IMR-90 (cell line): Measurements from ENCODE around the gene TIPIN.

Experiments used
- CEBPB ChIP-seq: IDR thresholded peaks from 2 replicates; pipeline ENCODE4 v1.6.1; 2012; ENCODE audit warnings: low read depth, low read length, improper control_type of control experiment
- CHD1 ChIP-seq: IDR thresholded peaks from 2 replicates; pipeline ENCODE4 v1.6.1; 2012; ENCODE audit warnings: low read depth, low read length, improper control_type of control experiment
- MAFK ChIP-seq: IDR thresholded peaks from 2 replicates; pipeline ENCODE4 v1.6.1; 2012; ENCODE audit warnings: low read depth, low read length, improper control_type of control experiment
- MXI1 ChIP-seq: IDR thresholded peaks from 2 replicates; pipeline ENCODE4 v1.6.1; 2012; ENCODE audit warnings: low read depth, mild to moderate bottlenecking, low read length, moderate library complexity, borderline replicate concordance
- NFE2L2 ChIP-seq: fragments of 150-350 bp; IDR thresholded peaks from 2 replicates; pipeline ENCODE4 v1.6.1; 2016; ENCODE audit warnings: low read depth, mild to moderate bottlenecking, low read length
- POLR2A ChIP-seq: IDR thresholded peaks from 2 replicates; pipeline ENCODE4 v1.6.1; 2012; ENCODE audit warnings: mild to moderate bottlenecking, low read depth, low read length
- RCOR1 ChIP-seq: IDR thresholded peaks from 2 replicates; pipeline ENCODE4 v1.6.1; 2012; ENCODE audit warnings: mild to moderate bottlenecking, low read length, improper control_type of control experiment; ENCODE audit not compliant: insufficient replicate concordance
- RFX5 ChIP-seq: IDR thresholded peaks from 2 replicates; pipeline ENCODE4 v1.8.0; 2012; ENCODE audit warnings: low read depth, mild to moderate bottlenecking, low read length, moderate library complexity
- SMC3 ChIP-seq: fragments of 150-350 bp; IDR thresholded peaks from 2 replicates; pipeline ENCODE4 v1.6.1; 2016; ENCODE audit warnings: low read depth, mild to moderate bottlenecking, antibody characterized with exemption, low read length, moderate library complexity
- TF ChIP-seq, protein P1 (sequence below): conservative IDR thresholded peaks from 2 replicates; pipeline ENCODE4 v1.5.1; 2012; ENCODE audit warnings: mild to moderate bottlenecking, low read depth, low read length, improper control_type of control experiment
- TF ChIP-seq, protein P2 (sequence below): fragments of 150-350 bp; IDR thresholded peaks from 2 replicates; pipeline ENCODE4 v1.6.1; 2016; ENCODE audit warnings: low read depth, mild to moderate bottlenecking, low read length, moderate library complexity, borderline replicate concordance
- TF ChIP-seq, protein P3 (sequence below): fragments of 150-350 bp; IDR thresholded peaks from 2 replicates; pipeline ENCODE4 v1.6.1; 2017; ENCODE audit warnings: mild to moderate bottlenecking, antibody characterized with exemption, low read length, low read depth

DNA sequence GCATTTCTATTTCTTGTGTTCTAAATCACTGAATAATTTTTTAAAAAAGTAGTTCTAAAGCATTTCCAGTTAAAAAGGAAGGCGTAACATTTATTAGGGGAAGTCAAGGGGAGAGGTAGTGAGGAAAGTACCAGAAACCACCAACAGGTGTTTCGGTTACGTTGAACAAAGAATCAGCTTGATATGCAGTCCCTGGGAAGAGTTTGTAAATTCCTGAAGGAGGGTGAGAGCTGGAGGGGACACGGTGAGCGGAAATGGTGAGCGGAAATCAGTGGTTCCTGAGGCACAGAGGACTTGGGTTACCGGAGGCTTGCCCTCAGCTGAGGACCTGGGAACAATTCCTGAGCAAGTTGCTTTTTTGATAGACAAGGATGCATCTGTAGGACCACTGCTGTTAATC lies 48.0 kb upstream of the TIPIN start:
- TF ChIP-seq, protein P1, sequence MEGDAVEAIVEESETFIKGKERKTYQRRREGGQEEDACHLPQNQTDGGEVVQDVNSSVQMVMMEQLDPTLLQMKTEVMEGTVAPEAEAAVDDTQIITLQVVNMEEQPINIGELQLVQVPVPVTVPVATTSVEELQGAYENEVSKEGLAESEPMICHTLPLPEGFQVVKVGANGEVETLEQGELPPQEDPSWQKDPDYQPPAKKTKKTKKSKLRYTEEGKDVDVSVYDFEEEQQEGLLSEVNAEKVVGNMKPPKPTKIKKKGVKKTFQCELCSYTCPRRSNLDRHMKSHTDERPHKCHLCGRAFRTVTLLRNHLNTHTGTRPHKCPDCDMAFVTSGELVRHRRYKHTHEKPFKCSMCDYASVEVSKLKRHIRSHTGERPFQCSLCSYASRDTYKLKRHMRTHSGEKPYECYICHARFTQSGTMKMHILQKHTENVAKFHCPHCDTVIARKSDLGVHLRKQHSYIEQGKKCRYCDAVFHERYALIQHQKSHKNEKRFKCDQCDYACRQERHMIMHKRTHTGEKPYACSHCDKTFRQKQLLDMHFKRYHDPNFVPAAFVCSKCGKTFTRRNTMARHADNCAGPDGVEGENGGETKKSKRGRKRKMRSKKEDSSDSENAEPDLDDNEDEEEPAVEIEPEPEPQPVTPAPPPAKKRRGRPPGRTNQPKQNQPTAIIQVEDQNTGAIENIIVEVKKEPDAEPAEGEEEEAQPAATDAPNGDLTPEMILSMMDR: no peak
- TF ChIP-seq, protein P2, sequence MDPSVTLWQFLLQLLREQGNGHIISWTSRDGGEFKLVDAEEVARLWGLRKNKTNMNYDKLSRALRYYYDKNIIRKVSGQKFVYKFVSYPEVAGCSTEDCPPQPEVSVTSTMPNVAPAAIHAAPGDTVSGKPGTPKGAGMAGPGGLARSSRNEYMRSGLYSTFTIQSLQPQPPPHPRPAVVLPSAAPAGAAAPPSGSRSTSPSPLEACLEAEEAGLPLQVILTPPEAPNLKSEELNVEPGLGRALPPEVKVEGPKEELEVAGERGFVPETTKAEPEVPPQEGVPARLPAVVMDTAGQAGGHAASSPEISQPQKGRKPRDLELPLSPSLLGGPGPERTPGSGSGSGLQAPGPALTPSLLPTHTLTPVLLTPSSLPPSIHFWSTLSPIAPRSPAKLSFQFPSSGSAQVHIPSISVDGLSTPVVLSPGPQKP: no peak
- TF ChIP-seq POLR2A (no peak), SMC3 (no peak), RFX5 (no peak), NFE2L2 (no peak), CEBPB (no peak), CHD1 (no peak), RCOR1 (no peak), MXI1 (no peak), MAFK (no peak)
- TF ChIP-seq, protein P3, sequence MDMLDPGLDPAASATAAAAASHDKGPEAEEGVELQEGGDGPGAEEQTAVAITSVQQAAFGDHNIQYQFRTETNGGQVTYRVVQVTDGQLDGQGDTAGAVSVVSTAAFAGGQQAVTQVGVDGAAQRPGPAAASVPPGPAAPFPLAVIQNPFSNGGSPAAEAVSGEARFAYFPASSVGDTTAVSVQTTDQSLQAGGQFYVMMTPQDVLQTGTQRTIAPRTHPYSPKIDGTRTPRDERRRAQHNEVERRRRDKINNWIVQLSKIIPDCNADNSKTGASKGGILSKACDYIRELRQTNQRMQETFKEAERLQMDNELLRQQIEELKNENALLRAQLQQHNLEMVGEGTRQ: no peak
